Muscle of back (tissue), 11 donors: ENCODE data around the gene NEDD4L. TPM values are rescaled to one million over a fixed set of nuclear protein-coding genes. Genes with fewer than 3 reads are reported as not detected.
"Not testable (repeated sequence)": the region's sequence is repeated elsewhere in the genome, so short reads cannot be mapped to it uniquely, and the experiment has no call there.

Source experiments
- DNase-seq, 3 donors: peaks; one replicate each; pipeline versions ENCODE4 v3.0.0 to v3.0.0-alpha.2; 2013
- polyA plus RNA-seq, 10 donors: library from polyadenylated mRNA; unstranded; fragments of 120-200 nt; gene quantifications; one replicate each; pipeline ENCODE4 v1.2.1, GENCODE V29; 2013; ENCODE audit not compliant: insufficient read length in 10 of 10

Gene NEDD4L
- polyA plus RNA-seq, 10 donors, result 24.0 to 46.5 (median 33.6) TPM

DNA sequence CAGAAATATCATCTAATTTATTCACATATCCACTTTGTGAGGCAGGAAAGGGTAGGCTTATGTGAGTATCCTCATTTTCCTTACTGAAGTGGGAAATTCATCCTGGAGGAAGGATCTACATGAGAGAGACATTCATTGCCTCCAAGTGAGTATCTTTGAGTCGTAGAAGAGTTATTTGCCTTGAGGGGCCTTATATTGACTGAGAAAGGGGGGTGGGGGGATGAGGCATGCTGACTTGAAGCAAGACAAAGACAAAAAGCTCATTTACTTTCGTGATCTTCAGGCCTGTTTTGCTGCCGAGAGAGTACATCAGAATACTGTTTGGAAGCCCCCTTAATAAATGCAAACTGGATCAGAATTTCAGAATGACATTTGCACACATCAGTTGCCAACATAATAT, 17.6 kb upstream of the NEDD4L start:
- DNase-seq, result no peak

DNA sequence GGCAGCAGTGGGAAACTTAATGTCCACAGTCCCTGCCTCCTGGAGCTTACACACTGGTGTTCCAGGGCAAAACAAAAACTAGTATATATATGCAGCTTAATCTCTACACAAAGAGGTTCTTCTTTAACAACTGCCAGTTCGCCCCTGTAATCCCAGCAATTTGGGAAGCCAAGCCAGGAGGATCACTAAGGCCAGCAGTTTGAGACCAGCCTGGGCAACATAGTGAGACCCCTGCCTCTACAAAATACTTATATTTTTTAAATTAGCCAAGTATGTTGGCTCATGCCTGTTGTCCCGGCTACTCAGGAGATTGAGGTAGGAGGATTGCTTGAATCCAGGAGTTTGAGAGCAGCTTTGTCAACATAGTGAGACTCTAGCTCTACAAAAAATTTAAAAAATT, 17.2 kb upstream of the NEDD4L start:
- DNase-seq, result no peak

DNA sequence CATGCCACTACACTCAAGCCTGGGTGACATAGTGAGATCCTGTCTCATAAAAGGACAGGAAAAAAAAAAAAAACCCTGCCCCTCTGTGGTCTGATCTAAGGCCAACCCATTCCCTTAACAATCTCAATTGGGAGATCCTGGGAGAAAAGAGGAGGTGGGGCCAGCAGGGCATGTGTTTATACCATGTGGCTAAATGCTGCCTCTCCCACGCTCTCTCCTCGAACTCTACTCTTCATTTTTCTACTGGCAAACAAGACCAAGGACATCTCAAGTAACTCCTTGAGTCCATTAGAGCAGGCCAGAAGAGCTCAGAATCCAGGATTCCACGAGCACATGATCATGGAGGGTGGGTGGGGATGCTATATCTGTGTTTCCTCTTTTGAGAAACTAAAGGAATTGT, 16.7 kb upstream of the NEDD4L start:
- DNase-seq, result no peak

DNA sequence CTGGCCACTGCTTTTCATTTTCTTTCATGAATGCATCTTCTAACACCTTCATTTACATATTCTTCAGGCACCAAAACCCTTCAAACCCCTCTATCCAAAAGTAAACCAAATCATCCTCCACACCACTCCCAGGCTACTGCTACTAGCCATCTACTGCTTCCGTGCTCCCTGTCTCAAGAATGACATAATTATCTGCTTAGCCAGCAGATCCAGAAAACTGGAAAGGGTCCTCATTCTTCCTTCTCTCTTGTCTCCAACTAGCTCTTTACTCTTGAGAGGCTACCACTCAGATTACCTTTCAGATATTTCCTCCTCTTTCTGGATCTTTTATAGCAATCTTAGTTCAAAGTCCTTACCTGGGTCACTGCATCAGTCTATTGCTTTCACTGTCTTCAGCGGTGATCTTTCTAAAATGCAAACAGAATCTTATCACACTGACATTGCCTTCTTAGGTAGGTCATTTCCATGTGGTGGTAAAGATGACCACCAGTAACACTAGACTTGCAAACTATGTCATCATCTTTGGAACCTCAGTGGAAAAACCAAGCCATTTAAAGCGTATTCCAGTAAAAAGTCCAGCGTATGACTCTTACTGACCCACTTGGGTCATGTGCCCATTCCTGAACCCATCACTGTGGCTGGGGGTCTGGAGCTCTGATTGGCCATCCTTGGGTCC, 15.8 kb upstream of the NEDD4L start:
- DNase-seq, result no peak

DNA sequence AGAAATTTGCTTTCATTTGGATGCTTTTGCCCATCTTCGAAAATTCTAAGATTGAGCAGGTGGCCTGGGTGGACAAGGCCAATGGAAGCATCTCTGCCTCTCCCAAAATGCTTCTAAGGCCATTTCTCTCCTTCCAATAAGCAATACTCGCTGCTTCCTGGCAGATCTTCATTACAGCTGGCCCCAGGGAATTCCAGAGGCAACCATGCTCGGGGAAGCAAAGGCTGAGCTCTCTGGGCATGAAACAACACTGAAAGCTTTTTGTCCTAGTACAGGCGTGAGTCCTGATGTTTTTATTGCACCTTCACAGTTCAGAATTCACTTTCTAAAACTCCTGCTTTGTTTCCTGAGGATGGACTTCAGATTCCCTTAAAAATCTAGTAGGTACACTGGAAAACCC, 11.8 kb upstream of the NEDD4L start:
- DNase-seq, result no peak

DNA sequence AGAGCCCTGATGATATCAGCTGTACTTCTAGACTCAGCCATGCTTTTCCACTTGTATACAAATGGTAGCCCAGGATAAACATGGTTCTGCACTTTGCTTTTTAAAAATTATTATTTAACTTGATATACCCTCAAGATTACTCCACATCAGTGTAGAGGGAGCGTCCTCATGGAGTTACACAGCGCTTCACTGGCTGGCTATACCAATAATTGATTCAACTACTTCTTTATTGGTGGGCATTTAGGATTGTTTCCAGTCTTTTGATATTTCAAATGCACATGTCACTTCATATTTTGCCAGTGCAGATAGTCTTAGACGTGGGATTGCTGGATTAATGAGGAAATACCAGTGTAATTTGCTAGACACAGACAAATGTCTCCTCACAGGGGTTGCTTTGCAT, 10.8 kb upstream of the NEDD4L start:
- no peak for DNase-seq

DNA sequence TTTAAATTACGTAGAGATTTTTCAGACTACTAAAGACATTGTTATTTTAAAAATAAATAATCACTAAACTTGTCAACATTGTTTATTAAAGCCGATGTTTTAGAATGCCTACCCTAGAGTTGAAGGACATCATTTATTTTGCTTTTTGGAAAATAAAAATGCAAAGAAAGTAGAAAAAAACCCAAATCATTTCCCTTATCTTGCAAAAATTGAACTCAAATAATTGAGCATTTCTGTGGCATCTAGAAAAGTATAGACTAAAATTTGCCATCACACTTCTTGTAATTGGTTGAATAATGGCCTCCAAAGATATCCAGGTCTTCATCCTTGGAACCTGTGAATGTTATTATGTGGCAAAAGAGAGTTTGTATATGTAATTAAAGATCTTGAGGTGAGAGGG, 9.7 kb upstream of the NEDD4L start:
- DNase-seq, result no peak

DNA sequence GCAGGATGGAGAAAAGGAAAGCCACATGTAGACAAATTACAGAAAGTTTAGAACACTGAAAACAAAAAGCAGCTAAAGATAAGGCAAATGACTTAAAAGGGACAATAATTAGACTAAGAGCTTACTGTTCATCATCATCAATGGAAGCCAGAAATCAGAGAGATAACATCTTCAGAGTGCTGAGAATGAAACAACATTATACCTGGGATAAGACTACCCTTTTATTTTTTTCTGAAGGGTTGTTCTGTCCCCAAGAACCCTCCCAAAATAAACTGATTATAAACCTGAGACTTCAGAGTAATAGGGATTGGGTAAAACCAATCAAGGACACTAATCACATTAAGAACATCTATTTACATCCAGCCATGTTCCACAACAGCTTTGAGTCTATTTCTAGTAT, 6.9 kb upstream of the NEDD4L start:
- DNase-seq, result no peak

DNA sequence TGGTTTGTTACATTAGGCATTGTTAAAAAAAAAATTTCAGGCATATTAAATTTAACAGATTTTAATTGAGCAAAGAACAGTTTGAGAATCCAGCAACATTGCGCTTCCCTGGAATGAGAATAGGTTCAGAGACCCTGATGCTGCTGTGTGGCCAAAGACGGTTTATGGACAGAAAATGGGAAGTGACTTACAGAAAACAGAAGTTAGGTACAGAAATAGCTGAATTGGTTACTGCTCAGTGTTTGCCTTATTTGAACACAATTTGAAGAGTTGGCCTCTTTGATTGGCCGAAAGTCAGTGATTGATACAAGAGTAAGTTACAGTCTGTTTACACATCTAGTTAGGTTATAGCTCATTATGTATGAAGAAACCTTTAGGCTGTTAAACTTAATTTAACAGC, 6.0 kb upstream of the NEDD4L start:
- no peak for DNase-seq

DNA sequence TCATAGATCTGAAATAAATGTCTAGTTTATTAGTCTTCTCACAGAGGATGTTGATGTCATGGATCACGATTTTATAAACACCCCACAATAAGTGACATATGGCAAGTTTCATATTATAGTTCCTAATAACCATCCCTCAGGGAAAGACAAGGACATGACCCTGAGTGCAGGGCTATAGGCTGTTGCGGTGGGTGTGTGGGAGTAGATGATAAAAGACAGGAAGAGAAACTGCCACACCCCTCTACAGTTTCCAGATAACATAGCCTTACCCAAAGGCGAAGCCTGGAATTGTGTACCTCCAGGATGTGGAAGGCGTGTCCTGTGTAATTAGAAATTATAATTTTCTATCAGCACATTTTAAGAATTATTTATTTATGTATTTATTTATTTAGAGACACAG, 2.4 kb upstream of the NEDD4L start:
- no peak for DNase-seq

DNA sequence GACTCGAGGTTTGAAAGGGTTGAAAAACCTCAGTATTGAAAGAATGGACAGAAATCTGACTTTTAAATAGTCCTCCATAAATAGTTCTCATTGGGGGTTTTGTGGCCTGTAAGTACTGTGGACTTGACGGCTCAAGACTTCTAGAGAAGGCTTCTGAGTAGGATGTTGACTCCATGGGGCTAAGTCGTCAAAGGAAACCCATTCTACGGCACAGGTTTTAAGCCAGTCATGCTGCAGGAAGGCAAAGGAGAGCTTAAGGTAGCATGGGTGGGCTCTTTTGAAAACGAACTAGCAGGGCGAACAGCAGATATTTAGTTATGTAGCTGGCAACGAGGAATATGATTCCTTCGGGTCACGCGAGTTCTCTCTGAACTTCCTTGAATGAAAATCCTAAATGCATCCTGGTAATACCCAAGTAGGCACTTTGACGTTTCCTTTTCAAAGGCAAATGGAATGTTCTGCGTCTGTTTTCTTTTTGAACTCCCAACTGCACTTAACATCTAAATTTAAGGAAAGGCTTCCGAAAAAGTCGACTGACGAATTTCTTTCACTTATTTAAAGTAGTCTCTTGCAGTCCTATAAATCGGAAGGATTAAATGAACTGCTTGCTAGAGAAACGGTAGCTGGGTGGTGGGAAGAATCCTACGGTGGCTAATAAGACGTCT, 1.1 kb upstream of the NEDD4L start:
- DNase-seq, result peak in 1 of 3 donors; percentile 15

DNA sequence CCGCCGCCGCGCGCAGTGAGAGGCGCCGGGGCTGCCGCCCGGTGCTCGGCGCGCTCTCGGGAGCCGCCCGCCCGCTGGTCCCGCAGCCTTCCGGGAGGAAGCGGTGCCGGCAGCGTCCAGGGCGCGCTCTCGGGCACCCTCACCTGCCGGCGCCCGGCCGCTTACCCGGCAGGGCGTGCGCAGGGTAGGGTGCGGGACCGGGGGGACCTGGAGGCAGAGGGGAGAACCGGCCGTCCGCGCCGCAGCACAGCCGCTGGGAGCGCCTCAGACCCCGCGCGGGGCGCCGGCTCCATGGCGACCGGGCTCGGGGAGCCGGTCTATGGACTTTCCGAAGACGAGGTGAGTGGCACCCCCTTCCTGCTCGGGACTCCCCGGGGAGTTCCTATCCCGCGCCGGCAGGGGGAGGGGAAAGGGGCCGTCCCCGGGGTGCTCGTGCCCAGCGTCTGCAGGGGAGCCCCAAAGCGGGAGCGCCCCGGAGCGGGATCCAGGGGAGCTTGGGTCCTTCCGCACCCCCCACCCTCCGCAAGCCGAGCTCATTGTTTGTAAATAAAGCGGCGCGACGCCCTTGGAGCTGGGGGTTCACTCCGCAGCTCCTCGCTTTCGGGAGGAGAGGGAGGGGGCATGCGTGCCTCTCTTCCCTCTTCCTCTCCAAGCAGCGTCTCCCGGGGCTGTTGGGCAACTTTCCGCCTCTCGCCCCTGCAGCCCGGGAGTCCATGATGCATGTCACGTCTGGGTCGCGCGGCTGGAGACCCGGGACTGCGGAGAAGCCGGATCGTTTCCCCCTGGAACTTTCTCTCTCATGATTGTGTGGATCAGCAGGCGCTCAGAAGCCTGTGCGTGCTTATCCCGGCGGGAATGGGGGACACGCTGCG, 580 bp downstream of the NEDD4L start:
- DNase-seq, result peak in 2 of 3 donors; percentile 32 to 78

DNA sequence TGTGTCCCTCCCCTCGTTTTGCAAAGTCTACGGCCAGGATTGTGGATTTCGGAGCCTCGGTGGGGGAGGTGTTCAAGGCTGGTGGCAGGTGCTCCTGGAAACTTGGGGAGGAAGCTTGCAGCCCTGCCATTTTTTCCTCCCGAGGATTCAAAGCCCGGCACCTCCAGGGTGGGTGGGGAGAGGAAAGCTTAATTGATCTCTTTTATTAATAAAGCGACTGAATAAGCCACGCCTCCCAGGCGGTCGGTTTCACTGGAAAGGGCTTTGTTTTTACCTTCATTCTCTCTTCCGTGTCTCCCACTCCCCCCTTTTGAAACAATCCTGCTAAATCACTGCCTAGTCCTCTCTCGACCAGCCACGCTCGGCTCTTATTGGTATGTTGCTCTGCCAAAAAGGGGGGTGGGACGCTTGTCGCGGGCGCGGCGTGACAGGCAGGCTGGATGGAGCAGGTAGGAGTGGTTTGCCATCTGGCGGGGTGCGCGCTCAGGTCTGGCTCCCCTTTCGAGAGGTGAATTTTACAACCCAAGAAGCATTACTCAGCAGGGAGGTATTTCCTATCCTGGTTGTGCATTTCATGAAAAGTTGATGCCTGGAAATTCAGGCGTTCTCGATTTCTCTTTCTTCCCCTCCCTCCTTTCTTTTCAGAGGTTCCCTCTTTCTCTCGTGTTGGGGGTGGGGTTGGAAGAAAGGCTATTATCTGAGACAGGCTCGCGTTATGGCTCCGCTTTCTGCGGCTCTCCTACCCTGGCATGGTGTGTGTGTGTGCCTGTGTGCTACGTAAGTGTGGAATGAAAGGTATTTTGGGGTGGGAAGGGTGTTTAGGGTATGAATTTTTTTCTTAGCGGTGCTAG, 1.4 kb downstream of the NEDD4L start:
- DNase-seq, result peak in 2 of 3 donors; percentile 34 to 65

DNA sequence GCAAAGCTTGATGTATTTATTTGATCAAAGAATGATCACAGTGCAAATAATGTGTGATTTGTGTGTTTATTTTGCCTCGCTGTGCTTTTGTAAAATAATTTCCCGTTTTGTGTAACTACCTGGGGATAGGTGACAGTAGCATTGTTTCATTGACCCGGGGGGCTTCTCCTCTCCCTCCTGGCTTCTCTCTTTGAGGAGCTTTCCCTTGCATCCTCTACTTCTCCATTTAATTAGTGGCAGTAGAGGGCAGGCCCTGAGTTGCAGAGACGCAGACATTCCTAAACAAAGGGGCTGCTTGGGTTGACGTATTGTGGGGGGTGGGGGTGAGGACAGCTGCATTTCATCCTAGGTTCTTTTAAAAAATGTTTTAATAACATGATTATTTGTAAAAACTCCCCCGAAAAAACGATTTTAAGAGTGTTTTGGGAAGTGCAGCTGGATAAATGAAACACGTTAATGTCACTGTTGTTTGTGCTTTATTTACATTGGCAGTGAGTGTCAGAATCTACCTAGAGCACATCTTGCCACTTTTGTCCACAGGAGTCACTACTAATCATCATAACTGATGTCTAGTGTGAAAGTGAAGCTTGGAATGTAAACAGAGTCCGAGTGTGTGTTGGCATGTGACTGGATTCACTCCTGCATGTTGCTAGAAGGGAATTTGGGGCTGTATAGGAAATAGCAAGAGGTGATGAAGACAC, 2.2 kb downstream of the NEDD4L start:
- DNase-seq, result no peak

DNA sequence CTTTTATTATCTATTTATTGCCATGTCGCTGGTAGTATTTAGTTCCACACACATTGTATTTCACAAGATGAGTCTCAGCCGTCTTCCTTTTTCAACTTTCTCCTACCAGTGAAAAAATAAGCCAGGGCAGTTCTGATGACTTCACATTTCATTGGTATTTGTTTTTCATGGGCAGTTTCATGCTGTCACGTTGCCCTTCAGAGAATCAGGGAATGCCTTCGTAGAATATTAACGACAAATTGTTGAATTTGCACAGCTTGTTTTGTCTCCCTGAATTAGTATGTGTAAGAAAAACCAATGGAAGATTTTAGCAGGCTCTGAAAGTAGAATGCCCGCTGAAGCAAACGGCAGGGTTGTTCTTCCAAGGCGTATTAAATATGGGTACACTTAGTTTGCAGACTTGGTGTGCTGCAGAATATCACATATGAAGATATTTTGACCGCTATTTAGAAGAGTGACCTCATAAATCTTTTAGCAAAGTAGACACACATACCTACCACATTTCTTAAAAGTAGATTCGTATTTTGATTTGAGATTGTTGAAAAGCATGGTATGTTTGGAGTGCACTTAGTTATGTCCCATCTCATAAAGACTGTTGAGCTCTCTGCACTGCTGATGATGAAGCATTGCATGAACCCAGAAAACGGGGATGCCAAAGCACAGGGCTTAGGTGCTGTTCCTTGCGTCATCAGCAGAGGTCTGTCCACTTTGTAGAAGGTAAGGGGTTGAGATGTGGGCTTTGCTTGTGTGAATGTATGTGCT, 2.9 kb downstream of the NEDD4L start:
- DNase-seq, result peak in 1 of 3 donors; percentile 24

DNA sequence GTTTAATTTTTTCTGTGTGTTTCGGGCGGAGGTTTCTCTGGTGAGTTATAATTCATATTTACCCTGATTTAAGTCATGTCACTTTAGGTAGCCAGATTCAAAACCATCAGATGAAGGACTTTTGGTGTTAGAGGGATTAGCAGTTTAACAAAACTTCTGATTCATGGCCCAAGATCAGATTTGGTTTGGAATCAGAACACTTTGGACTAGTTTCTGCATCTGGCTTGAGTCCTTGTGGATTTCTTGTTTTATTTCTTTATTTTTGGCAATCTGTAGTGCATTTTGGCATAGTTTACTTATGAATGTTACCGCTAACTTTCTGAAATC, 3.5 kb downstream of the NEDD4L start:
- DNase-seq, result peak in 2 of 3 donors; percentile 14 to 22

DNA sequence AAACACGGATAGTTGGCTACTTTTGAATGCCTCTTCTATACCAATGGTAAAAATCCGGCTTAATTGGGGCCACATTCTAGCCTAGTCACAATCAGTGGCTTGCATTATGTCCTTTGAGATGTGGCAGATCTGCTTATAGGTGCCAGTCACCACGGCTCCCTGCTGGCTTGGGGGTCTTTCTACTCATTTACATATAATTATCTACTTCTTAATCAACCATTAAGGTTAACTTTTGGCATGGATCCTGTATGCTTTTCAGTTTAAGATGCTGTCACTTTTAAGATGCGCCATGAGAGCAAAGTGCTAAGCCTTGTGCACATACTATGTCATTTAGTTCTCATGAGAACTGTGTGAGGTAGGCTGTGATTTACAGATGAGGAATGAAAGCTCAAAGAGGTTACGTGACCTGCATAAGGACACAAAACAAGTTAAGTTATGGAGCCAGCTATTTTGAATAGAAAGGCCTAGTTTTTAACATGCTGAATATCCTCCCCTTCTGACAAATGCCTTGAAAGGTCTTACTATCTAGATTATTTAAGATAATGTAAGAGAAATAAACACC, 4.1 kb downstream of the NEDD4L start:
- DNase-seq, result no peak

DNA sequence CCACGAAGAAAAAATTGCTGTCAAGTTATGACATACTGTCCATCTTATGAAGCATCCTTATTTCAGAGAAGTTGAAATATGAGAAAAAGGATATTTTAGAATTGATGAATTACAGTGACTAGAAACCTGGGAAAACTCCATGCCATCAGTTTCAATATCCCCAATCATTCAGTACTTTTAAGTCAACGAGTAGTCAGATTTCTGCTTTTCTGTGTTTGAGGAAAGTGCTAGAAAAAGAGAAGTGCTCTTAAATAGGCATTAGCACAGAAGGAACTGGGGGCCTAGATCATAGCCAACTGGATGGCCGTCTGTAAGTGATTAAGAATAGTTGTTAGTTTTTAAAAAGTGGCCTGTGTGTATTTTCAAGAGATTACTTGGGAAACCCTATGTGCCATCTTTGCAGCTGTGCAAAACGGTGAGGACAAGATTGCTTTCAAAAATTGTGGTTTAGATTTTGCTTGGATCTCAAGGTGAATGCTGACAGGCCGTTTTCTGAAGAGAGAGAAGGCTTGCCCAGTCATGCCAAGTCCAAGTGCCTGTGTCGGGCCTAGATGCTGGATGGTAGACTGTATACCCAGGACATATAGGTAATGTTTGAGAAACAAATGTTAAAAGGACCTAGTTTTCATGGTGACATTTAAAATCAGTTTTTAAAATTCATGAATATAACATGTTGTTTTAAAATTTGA, 5.1 kb downstream of the NEDD4L start:
- DNase-seq, result no peak

DNA sequence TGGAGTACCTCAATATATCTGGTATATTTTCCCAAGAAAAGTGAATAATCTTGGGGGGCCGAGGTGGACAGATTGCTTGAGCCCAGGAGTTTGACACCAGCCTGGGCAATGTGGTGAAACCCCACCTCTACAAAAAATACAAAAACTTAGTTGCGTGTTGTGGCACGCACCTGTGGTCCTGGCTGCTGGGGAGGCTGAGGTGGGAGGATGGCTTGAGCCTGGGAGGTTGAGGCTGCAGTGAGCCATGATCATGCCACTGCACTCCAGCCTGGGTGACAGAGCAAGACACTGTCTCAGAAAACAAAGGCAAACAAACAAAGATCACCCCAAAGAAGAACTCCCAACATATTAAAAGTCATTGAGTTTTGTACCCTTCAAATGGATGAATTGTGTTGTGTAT, 6.9 kb downstream of the NEDD4L start:
- DNase-seq, result not testable (repeated sequence)
